Gastroesophageal sphincter (tissue), 4 donors: ENCODE results near the gene PRRC2A. TPM values are rescaled to one million over a fixed set of nuclear protein-coding genes. Genes with fewer than 3 reads are reported as not detected.

ENCODE experiments used
- ATAC-seq: fragments of 150-250 bp; one replicate; pipeline ENCODE4 v1.9.1; 2016; ENCODE audit warnings: mild to moderate bottlenecking, moderate library complexity
- H3K27ac ChIP-seq, 4 donors: fragments of 200-600 bp; sonication (generic) in 3 of 4; 1 replicate in 3 of 4; 2 replicates in 1 of 4; pipeline ENCODE4 v1.5.1; 2016 to 2019
- H3K27me3 ChIP-seq: fragments of 200-600 bp; sonication (generic); one replicate; pipeline ENCODE4 v1.5.1; 2019
- H3K36me3 ChIP-seq, 2 donors: fragments of 200-600 bp; sonication (generic); one replicate each; pipeline ENCODE4 v1.5.1; 2019; ENCODE audit warnings: control low read depth in 1 of 2
- H3K4me1 ChIP-seq, 3 donors: fragments of 200-600 bp; sonication (generic); 1 replicate in 2 of 3; 2 replicates in 1 of 3; pipeline ENCODE4 v1.5.1; 2016 to 2019; ENCODE audit warnings: control low read depth in 2 of 3
- H3K4me3 ChIP-seq, 2 donors: fragments of 200-600 bp; sonication (generic); one replicate each; pipeline ENCODE4 v1.5.1; 2019; ENCODE audit warnings: mild to moderate bottlenecking in 1 of 2, moderate library complexity in 1 of 2
- H3K9me3 ChIP-seq, 3 donors: fragments of 200-600 bp; sonication (generic); one replicate each; pipeline ENCODE4 v1.5.1; 2017 to 2019; ENCODE audit warnings: control low read depth in 2 of 3
- EP300 ChIP-seq: sonication (generic); formaldehyde crosslinking; IDR thresholded peaks from one replicate; pipeline ENCODE4 v1.6.1; 2017; ENCODE audit warnings: antibody characterized with exemption, mild to moderate bottlenecking
- POLR2A ChIP-seq, 2 donors: fragments of 450-650 bp; IDR thresholded peaks; one replicate each; pipeline ENCODE4 v1.6.1; 2017; ENCODE audit warnings: antibody characterized with exemption in 2 of 2, mild to moderate bottlenecking in 2 of 2, moderate library complexity in 1 of 2
- POLR2AphosphoS5 ChIP-seq: sonication (generic); formaldehyde crosslinking; IDR thresholded peaks from one replicate; pipeline ENCODE4 v1.6.1; 2017; ENCODE audit warnings: antibody characterized with exemption
- WGBS, 2 donors: methylation state at CpG; one replicate each; pipeline ENCODE4 v1.1.5; 2018; ENCODE audit warnings: low coverage in 1 of 2; 5-methylcytosine and 5-hydroxymethylcytosine counted together
- total RNA-seq, 4 donors: library from RNA; depleted of rRNA; stranded (reverse); fragments of >200 nt; gene quantifications; one replicate each; pipeline ENCODE4 v1.1.0, GENCODE V29; 2016
- TF ChIP-seq, protein P1 (sequence below), 4 experiments: fragments of 200-600 bp in 2 of 4; fragments of 450-650 bp in 2 of 4; sonication (generic) in 1 of 4; IDR thresholded peaks; one replicate each; pipeline ENCODE4 v1.5.1; 2017 to 2019; ENCODE audit warnings: antibody characterized with exemption in 4 of 4, mild to moderate bottlenecking in 2 of 4, moderate library complexity in 2 of 4

PRRC2A gene
- total RNA-seq, 4 donors from 2014 or later = 47.9 to 137 (median 76.2) TPM

DNA sequence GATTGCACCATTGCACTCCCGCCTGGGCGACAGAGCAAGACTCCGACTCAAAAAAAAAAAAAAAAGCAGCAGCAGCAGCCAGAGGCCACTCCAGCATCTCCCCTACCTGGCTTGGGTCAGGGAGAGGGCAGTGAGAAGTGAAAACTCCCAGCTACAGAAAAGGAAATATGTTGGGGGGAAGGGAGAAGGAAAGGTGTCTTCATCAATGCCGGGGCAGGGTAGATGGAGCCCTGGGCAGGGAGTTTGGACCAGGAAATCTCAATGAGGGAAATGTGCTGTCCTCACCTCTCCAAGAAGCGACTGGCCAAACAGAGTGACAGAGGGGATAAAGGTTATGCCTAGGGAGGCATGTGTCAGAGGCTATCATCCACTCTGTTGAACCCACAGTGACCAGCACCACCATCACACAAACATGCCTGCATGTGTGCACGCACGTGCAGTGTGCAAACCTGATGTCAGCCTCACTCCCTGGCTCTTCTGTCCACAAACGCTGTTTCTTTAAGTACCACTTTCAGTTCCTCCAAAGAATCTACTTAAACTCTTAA is 6.4 kb upstream of the PRRC2A start:
- no peak for ATAC-seq
- TF ChIP-seq, protein P1, sequence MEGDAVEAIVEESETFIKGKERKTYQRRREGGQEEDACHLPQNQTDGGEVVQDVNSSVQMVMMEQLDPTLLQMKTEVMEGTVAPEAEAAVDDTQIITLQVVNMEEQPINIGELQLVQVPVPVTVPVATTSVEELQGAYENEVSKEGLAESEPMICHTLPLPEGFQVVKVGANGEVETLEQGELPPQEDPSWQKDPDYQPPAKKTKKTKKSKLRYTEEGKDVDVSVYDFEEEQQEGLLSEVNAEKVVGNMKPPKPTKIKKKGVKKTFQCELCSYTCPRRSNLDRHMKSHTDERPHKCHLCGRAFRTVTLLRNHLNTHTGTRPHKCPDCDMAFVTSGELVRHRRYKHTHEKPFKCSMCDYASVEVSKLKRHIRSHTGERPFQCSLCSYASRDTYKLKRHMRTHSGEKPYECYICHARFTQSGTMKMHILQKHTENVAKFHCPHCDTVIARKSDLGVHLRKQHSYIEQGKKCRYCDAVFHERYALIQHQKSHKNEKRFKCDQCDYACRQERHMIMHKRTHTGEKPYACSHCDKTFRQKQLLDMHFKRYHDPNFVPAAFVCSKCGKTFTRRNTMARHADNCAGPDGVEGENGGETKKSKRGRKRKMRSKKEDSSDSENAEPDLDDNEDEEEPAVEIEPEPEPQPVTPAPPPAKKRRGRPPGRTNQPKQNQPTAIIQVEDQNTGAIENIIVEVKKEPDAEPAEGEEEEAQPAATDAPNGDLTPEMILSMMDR (IDR thresholded peaks at IDR 0.05) = no peak
- TF ChIP-seq POLR2A (IDR thresholded peaks at IDR 0.05) (no peak), EP300 (no peak)
- no peak overlapping the region for H3K27ac ChIP-seq

DNA sequence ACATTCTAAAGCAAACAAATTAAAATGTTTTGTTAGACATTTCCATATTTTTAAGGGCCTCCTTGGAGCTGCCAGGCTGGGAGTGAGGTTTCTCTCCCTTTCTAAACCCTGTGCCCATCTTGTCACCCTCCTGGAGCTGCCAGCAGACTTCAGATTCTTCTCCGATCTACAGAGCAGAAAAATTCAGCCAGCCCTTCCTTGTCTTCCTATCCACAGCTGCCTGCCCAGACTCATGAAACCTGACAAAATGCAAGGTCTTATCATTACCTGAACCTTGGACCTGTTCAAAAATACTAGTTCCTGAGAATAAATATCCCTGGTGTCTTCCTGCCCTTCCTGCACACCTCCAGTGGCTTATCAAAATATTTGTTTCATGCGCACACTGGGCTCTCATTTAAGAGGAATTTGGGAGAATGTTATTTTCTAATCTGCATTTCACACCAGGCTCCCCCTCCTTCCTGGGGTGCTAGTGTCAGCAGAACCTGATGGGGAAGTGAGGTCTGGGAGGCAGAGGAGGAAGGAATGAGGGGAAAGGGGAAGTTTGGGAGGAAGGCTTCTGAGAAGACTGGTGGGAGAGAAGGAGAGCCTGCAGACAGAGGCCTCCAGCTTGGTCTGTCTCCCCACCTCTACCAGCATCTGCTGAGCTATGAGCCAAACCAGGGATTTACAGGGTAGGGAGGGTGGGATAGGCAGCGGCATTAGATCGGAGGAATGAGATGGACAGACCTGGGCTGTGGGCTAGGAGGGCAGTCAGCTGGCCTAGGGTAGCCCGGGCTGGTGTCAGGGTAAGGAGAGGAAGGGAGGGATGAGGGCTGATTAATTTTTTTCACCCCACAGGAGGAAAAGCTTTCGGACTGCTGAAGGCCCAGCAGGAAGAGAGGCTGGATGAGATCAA is 5.6 kb upstream of the PRRC2A start, which contains the start of gene AIF1:
AIF1 (plus strand) TSS at position 551 of the 895 bp plus-strand sequence; CDS start at position 647, 96 bp downstream.
- H3K4me1 ChIP-seq = peaks cover 0 to 4% (median 0%) of the 10 kb centered on the region in 3 donors
- H3K36me3 ChIP-seq = no peaks in the 10 kb centered on the region
- H3K27me3 ChIP-seq = no peaks in the 10 kb centered on the region
- H3K9me3 ChIP-seq = no peaks in the 10 kb centered on the region
- ATAC-seq = no peak
- WGBS, 2 donors = 51 to 63% methylated on average over 3 to 5 of the region's 6 CpGs
- H3K27ac ChIP-seq = peak within 1 kb of the TSS in 1 of 4 donors; percentile 44
- TF ChIP-seq POLR2AphosphoS5 (no peak), EP300 (no peak), POLR2A (IDR thresholded peaks at IDR 0.05) (no peak)
- TF ChIP-seq, protein P1 (IDR thresholded peaks at IDR 0.05) = no peak
- peak within 1 kb of the TSS in 1 of 2 donors; percentile 28 for H3K4me3 ChIP-seq

More for the DNA sequence above, 6.4 kb upstream of the PRRC2A start:
- no peaks in the 10 kb centered on the region for H3K27me3 ChIP-seq
- H3K9me3 ChIP-seq = no peaks in the 10 kb centered on the region
- no peaks in the 10 kb centered on the region for H3K4me1 ChIP-seq
- no peaks in the 10 kb centered on the region for H3K36me3 ChIP-seq
- no peak overlapping the region for H3K4me3 ChIP-seq
- WGBS, 2 donors = 82 to 84% methylated on average over 3 to 7 of the region's 8 CpGs

DNA sequence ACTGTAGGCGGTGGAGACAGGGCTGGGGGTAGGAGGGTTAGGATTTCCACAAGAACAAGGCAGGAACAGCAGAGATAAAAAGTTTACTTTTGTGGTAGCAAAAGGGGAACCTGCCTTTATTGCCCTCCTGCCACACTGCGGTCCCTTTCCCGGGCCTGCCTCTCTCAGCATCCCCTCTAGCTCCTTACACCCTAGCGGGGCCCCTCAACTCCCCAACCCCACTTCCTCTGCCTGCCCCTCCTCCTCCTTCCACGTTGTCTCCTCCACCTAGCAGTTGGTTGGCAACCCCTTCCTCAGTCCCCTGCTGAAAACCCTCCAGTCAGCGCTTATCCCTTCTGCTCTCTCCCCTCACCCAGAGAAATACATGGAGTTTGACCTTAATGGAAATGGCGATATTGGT is 4.8 kb upstream of the PRRC2A start:
- TF ChIP-seq EP300 (no peak), POLR2A (IDR thresholded peaks at IDR 0.05) (no peak), POLR2AphosphoS5 (no peak)
- TF ChIP-seq, protein P1 (IDR thresholded peaks at IDR 0.05) = no peak
- H3K36me3 ChIP-seq = no peaks in the 10 kb centered on the region
- no peaks in the 10 kb centered on the region for H3K9me3 ChIP-seq
- 47 to 55% methylated on average over 4 to 5 of the region's 7 CpGs for WGBS, 2 donors
- H3K27me3 ChIP-seq = no peaks in the 10 kb centered on the region
- peak overlapping the region in 1 of 2 donors; percentile 28 for H3K4me3 ChIP-seq
- no peak for ATAC-seq
- peak overlapping the region in 1 of 4 donors; percentile 44 for H3K27ac ChIP-seq
- H3K4me1 ChIP-seq = peaks cover 0 to 4% (median 0%) of the 10 kb centered on the region in 3 donors

- H3K36me3 ChIP-seq = no peaks in the 10 kb centered on the region
- H3K4me1 ChIP-seq = peaks cover 0 to 12% (median 5%) of the 10 kb centered on the region in 3 donors
- 81 to 100% methylated on average over 1 to 2 of the region's 2 CpGs for WGBS, 2 donors
- H3K4me3 ChIP-seq = no peak overlapping the region
- no peak for ATAC-seq
- H3K27me3 ChIP-seq = no peaks in the 10 kb centered on the region
- no peak overlapping the region for H3K27ac ChIP-seq
- no peaks in the 10 kb centered on the region for H3K9me3 ChIP-seq
- TF ChIP-seq POLR2A (IDR thresholded peaks at IDR 0.05) (no peak), POLR2AphosphoS5 (no peak), EP300 (no peak)
- TF ChIP-seq, protein P1 (IDR thresholded peaks at IDR 0.05) = no peak
Measured at GRCh38 chr6:31617010-31617409, 3.5 kb upstream of the PRRC2A start.
